Activated CD8-positive, alpha-beta memory T cell treated with anti-CD3 and anti-CD28 coated beads for 24 hours (primary cell): Measurements from ENCODE around the gene AZIN2.
A peak's percentile ranks its signal among the peaks of the same experiment; 100 is the strongest.
"Not testable (repeated sequence)": the region's sequence is repeated elsewhere in the genome, so short reads cannot be mapped to it uniquely, and the experiment has no call there.

Experiments used
- DNase-seq: peaks from one replicate; pipeline ENCODE4 v3.0.0-alpha.2; 2020

AZIN2 gene

GRCh38 chr1:33060579-33061083, 20.3 kb upstream of the AZIN2 start:
- DNase-seq = no peak

GRCh38 chr1:33061834-33062233, 19.1 kb upstream of the AZIN2 start:
- no peak for DNase-seq

- DNase-seq = not testable (repeated sequence)
Observed at GRCh38 chr1:33064284-33064683, 16.7 kb upstream of the AZIN2 start.

GRCh38 chr1:33065301-33065700, 15.7 kb upstream of the AZIN2 start:
- DNase-seq = no peak

- DNase-seq = not testable (repeated sequence)
Observed at GRCh38 chr1:33066477-33066876, 14.5 kb upstream of the AZIN2 start.

- DNase-seq = not testable (repeated sequence)
Observed at GRCh38 chr1:33068108-33068507, 12.8 kb upstream of the AZIN2 start.

GRCh38 chr1:33070628-33071027, 10.3 kb upstream of the AZIN2 start:
- no peak for DNase-seq

- no peak for DNase-seq
Observed at GRCh38 chr1:33072707-33073106, 8.2 kb upstream of the AZIN2 start.

- DNase-seq = no peak
Observed at GRCh38 chr1:33074193-33074945, 6.6 kb upstream of the AZIN2 start.

- DNase-seq = no peak
Observed at GRCh38 chr1:33078030-33078591, 2.8 kb upstream of the AZIN2 start.

- no peak for DNase-seq
Observed at GRCh38 chr1:33080373-33080772, 580 bp upstream of the AZIN2 start.

GRCh38 chr1:33081554-33082305, 777 bp downstream of the AZIN2 start:
- no peak for DNase-seq

- DNase-seq = no peak
Observed at GRCh38 chr1:33082575-33083108, 1.7 kb downstream of the AZIN2 start.

- no peak for DNase-seq
Observed at GRCh38 chr1:33085332-33085731, 4.4 kb downstream of the AZIN2 start.

- peak; percentile 70 for DNase-seq
Observed at GRCh38 chr1:33086384-33086850, 5.5 kb downstream of the AZIN2 start.

- no peak for DNase-seq
Observed at GRCh38 chr1:33087677-33088076, 6.7 kb downstream of the AZIN2 start.

- DNase-seq = no peak
Observed at GRCh38 chr1:33088119-33088906, 7.4 kb downstream of the AZIN2 start.

GRCh38 chr1:33089457-33089856, 8.5 kb downstream of the AZIN2 start:
- no peak for DNase-seq

- DNase-seq = no peak
Observed at GRCh38 chr1:33092438-33092837, 11.5 kb downstream of the AZIN2 start.

- DNase-seq = no peak
Observed at GRCh38 chr1:33093004-33093403, 12.1 kb downstream of the AZIN2 start.

GRCh38 chr1:33094486-33094885, 13.5 kb downstream of the AZIN2 start:
- no peak for DNase-seq

GRCh38 chr1:33094971-33095604, 14.1 kb downstream of the AZIN2 start:
- DNase-seq = no peak
